Caco-2 (cell line): ENCODE results near the gene OR2G6. TPM values are rescaled to one million over a fixed set of nuclear protein-coding genes. Genes with fewer than 3 reads are reported as not detected.
"Not testable (repeated sequence)": the region's sequence is repeated elsewhere in the genome, so short reads cannot be mapped to it uniquely, and the experiment has no call there.

Experiments
- BruUV-seq: library from RNA; stranded (reverse); fragments of 400-500 nt; replicated peaks from 2 replicates; lab custom pipeline; 2021; lab: Mats Ljungman, UMichigan
- CTCF ChIA-PET: fragments of 300-600 bp; sonication (Branson Sonifier 250); formaldehyde crosslinking; loops from one replicate; lab custom pipeline; 2022; ENCODE audit warnings: antibody characterized with exemption; lab: Charles Lee
- POLR2A ChIA-PET: fragments of 300-600 bp; sonication (Branson Sonifier 250); formaldehyde crosslinking; loops from one replicate; lab custom pipeline; 2022; ENCODE audit warnings: antibody characterized with exemption; lab: Charles Lee
- DNase-seq, 2 experiments: peaks; one replicate each; pipeline versions ENCODE4 v3.0.0 to v3.0.0-alpha.2; 2020 to 2022
- H3K27me3 ChIP-seq: replicated peaks from 2 replicates; pipeline ENCODE4 v1.6.0; 2011; ENCODE audit warnings: low read length; ENCODE audit not compliant: control insufficient read depth, insufficient read depth
- H3K36me3 ChIP-seq: 2 replicates; pipeline ENCODE4 v1.5.1; 2011; ENCODE audit warnings: low read length; ENCODE audit not compliant: control insufficient read depth, insufficient read depth
- H3K4me1 ChIP-seq: fragments of 250-450 bp; sonication (Bioruptor Pico); 2 replicates; pipeline ENCODE4 v1.5.1; 2020; ENCODE audit warnings: mild to moderate bottlenecking
- H3K4me3 ChIP-seq: 2 replicates; pipeline ENCODE4 v1.5.1; 2011; ENCODE audit warnings: low read depth, mild to moderate bottlenecking, control low read depth, low read length
- H3K9me3 ChIP-seq: fragments of 250-450 bp; sonication (Bioruptor Pico); 2 replicates; pipeline ENCODE4 v1.5.1; 2020; ENCODE audit warnings: mild to moderate bottlenecking, moderate library complexity
- H3K27ac Mint-ChIP-seq: one replicate; pipeline ENCODE4 v1.8.0; 2022; ENCODE audit warnings: mixed read lengths; ENCODE audit not compliant: unreplicated experiment
- H3K27me3 Mint-ChIP-seq: one replicate; pipeline ENCODE4 v1.8.0; 2022; ENCODE audit warnings: mixed read lengths; ENCODE audit not compliant: insufficient read depth, unreplicated experiment
- H3K36me3 Mint-ChIP-seq: one replicate; pipeline ENCODE4 v1.8.0; 2022; ENCODE audit warnings: mild to moderate bottlenecking, mixed read lengths; ENCODE audit not compliant: insufficient read depth, unreplicated experiment
- H3K4me1 Mint-ChIP-seq: one replicate; pipeline ENCODE4 v1.8.0; 2022; ENCODE audit warnings: low read depth, mixed read lengths; ENCODE audit not compliant: unreplicated experiment
- H3K4me3 Mint-ChIP-seq: one replicate; pipeline ENCODE4 v1.8.0; 2022; ENCODE audit warnings: mild to moderate bottlenecking, moderate library complexity, mixed read lengths; ENCODE audit not compliant: unreplicated experiment
- H3K9me3 Mint-ChIP-seq: one replicate; pipeline ENCODE4 v1.8.0; 2022; ENCODE audit warnings: mixed read lengths; ENCODE audit not compliant: unreplicated experiment
- intact Hi-C: fragments of 100-400 bp; cut with micrococcal nuclease; formaldehyde crosslinking; loops from one replicate; pipeline ENCODE4 v1.10.0; 2022; ENCODE audit not compliant: unreplicated experiment
- total RNA-seq: library from RNA; stranded (reverse); gene quantifications from 2 replicates; pipeline ENCODE4 v1.2.3, GENCODE V29; 2022
- TF ChIP-seq, protein P1 (sequence below), 2 experiments: fragments of 200-600 bp in 1 of 2; IDR thresholded peaks; 1 replicate in 1 of 2; 2 replicates in 1 of 2; pipeline versions ENCODE4 v1.5.1 to v1.8.0; 2011 to 2022; ENCODE audit warnings: antibody characterized with exemption in 1 of 2, control low read depth in 1 of 2, inconsistent platforms in 1 of 2, low read depth in 1 of 2, low read length in 1 of 2, mild to moderate bottlenecking in 1 of 2, moderate library complexity in 1 of 2; ENCODE audit not compliant: insufficient read depth in 1 of 2, severe bottlenecking in 1 of 2, unreplicated experiment in 1 of 2

The OR2G6 gene
- total RNA-seq, 1 experiment from 2014 or later = not detected

DNA sequence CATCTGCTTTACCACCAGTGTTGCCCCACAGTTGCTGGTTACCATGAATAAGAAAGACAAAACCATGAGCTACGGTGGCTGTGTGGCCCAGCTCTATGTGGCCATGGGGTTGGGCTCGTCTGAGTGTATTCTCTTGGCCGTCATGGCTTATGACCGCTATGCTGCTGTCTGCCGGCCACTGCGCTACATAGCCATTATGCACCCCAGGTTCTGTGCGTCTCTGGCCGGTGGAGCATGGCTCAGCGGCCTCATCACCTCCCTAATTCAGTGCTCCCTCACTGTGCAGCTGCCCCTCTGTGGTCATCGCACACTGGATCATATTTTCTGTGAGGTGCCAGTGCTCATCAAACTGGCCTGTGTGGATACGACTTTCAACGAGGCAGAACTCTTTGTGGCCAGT lies 14.0 kb downstream of the OR2G6 start:
- TF ChIP-seq, protein P1, sequence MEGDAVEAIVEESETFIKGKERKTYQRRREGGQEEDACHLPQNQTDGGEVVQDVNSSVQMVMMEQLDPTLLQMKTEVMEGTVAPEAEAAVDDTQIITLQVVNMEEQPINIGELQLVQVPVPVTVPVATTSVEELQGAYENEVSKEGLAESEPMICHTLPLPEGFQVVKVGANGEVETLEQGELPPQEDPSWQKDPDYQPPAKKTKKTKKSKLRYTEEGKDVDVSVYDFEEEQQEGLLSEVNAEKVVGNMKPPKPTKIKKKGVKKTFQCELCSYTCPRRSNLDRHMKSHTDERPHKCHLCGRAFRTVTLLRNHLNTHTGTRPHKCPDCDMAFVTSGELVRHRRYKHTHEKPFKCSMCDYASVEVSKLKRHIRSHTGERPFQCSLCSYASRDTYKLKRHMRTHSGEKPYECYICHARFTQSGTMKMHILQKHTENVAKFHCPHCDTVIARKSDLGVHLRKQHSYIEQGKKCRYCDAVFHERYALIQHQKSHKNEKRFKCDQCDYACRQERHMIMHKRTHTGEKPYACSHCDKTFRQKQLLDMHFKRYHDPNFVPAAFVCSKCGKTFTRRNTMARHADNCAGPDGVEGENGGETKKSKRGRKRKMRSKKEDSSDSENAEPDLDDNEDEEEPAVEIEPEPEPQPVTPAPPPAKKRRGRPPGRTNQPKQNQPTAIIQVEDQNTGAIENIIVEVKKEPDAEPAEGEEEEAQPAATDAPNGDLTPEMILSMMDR (IDR thresholded peaks at IDR 0.05; ENCODE audit: insufficient read depth in 1 of 2, low read depth in 1 of 2, low read length in 1 of 2, severe bottlenecking in 1 of 2, unreplicated experiment in 1 of 2) = no peak

DNA sequence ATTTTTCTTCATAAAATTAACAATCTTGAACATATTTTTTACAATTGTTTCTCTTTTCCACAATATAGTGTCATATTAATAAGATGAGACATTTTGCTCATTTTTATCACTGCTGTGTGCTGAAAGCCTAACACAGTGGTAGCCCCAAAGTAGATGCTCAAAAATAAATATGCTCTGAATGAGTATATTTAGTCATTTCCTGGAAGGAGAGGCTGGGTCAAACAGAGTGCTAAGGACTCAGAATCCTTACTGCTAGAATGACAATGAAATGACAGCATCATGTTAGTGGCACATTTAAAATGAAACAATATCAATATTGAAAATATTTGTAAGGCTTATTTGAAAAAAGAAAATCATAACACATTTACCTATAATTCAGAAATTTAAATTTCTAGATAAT lies 29.6 kb downstream of the OR2G6 start:
- H3K9me3 ChIP-seq, POLR2A ChIA-PET, H3K27ac Mint-ChIP-seq, intact Hi-C loops, H3K4me3 ChIP-seq, H3K4me1 ChIP-seq, DNase-seq, H3K9me3 Mint-ChIP-seq, BruUV-seq, H3K4me3 Mint-ChIP-seq, H3K36me3 Mint-ChIP-seq, CTCF ChIA-PET, H3K36me3 ChIP-seq, H3K27me3 Mint-ChIP-seq, H3K27me3 ChIP-seq, H3K4me1 Mint-ChIP-seq: not testable (repeated sequence)

More for the DNA sequence above, 14.0 kb downstream of the OR2G6 start:
- Histone ChIP-seq H3K27me3 (no peaks in the 10 kb centered on the region), H3K36me3 (no peaks in the 10 kb centered on the region), H3K4me1 (no peaks in the 10 kb centered on the region), H3K4me3 (no peak overlapping the region), H3K9me3 (no peaks in the 10 kb centered on the region)
- Mint-ChIP-seq H3K27ac (no peak overlapping the region), H3K36me3 (no peaks in the 10 kb centered on the region), H3K4me1 (no peaks in the 10 kb centered on the region), H3K9me3 (no peaks in the 10 kb centered on the region), H3K27me3 (no peaks in the 10 kb centered on the region), H3K4me3 (no peak overlapping the region)
- CTCF ChIA-PET = no interaction called here
- intact Hi-C loops = no loop called here
- POLR2A ChIA-PET = no interaction called here
- no peak for DNase-seq
- BruUV-seq = no TSS peak

DNA sequence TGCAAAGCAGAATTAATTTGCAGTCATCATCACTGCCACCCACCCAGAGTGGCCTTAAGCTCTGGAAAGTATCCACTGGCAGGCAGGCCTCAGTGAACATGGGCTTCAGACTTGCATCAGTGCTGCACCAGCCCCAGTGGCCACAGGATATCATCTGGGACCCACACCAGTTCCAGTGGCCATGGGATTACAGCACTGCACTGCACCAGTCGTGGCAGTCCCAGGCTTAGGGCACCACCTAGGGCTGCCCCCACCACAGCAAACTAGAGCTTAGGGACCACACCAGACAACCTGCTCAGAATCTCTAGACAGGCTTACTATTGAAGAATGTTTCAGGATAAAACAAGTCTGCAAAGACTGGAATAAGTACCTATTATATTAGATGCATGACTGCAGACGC lies 39.5 kb downstream of the OR2G6 start:
- H3K4me1 Mint-ChIP-seq = not testable (repeated sequence)

DNA sequence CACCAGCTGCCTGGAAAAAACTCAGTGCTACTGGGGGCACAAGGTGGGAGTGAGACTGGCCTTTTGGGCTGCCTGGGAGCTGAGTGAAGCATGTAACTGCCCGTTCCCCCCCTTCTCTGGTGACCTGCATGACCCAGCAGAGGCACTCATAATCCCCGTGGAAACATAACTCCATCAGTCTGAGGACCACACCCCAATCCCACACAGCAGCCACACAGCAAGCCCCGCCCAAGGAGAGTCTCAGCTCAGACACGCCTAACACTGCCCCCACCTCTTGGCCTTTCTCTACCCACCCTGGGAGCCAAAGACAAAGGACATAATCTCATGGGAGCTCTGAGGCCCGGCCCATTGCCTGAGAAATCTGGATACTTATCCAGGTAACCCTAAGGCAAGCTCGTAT lies 43.2 kb downstream of the OR2G6 start:
- H3K27me3 Mint-ChIP-seq, BruUV-seq, H3K4me1 Mint-ChIP-seq, H3K4me3 Mint-ChIP-seq, CTCF ChIA-PET, H3K9me3 ChIP-seq, H3K36me3 ChIP-seq, H3K27ac Mint-ChIP-seq, H3K9me3 Mint-ChIP-seq, H3K36me3 Mint-ChIP-seq, POLR2A ChIA-PET, DNase-seq, H3K4me3 ChIP-seq, H3K4me1 ChIP-seq, intact Hi-C loops, H3K27me3 ChIP-seq: not testable (repeated sequence)

More for the DNA sequence above, 39.5 kb downstream of the OR2G6 start:
- POLR2A ChIA-PET, H3K4me3 Mint-ChIP-seq, H3K4me1 ChIP-seq, intact Hi-C loops, H3K27me3 ChIP-seq, CTCF ChIA-PET, H3K36me3 Mint-ChIP-seq, H3K9me3 ChIP-seq, H3K27me3 Mint-ChIP-seq, H3K9me3 Mint-ChIP-seq, BruUV-seq, H3K4me3 ChIP-seq, DNase-seq, H3K36me3 ChIP-seq, H3K27ac Mint-ChIP-seq: not testable (repeated sequence)

DNA sequence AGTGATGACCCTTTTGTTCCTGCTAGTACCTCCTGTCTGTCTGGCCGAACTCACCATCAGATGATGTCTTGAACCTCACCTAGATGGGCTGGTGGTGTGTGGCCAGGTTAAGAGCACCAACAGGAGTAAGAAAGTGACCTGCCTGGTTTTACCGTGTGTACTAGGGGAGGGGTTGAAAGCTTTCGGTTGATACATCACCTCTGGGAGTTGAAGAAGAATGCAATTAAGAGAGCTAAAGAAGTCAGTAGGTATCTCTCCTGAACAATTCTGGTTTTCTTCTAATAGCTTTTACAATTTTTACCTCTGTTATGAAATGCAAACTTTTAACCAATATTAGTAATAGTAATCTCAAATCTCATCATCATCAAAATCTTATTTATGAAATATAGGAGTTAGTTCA lies 54.8 kb downstream of the OR2G6 start, which contains the start of gene OR2T29:
Gene OR2T29 (minus strand): TSS at position 101 of the 400 bp plus-strand sequence. CDS start 3,281 bp downstream, outside the sequence.
- CTCF ChIA-PET, H3K4me3 ChIP-seq, BruUV-seq, intact Hi-C loops, H3K27me3 ChIP-seq, H3K9me3 Mint-ChIP-seq, DNase-seq, H3K4me3 Mint-ChIP-seq, H3K36me3 Mint-ChIP-seq, H3K27ac Mint-ChIP-seq, H3K4me1 Mint-ChIP-seq, POLR2A ChIA-PET, H3K36me3 ChIP-seq, H3K27me3 Mint-ChIP-seq, H3K9me3 ChIP-seq, H3K4me1 ChIP-seq: not testable (repeated sequence)

DNA sequence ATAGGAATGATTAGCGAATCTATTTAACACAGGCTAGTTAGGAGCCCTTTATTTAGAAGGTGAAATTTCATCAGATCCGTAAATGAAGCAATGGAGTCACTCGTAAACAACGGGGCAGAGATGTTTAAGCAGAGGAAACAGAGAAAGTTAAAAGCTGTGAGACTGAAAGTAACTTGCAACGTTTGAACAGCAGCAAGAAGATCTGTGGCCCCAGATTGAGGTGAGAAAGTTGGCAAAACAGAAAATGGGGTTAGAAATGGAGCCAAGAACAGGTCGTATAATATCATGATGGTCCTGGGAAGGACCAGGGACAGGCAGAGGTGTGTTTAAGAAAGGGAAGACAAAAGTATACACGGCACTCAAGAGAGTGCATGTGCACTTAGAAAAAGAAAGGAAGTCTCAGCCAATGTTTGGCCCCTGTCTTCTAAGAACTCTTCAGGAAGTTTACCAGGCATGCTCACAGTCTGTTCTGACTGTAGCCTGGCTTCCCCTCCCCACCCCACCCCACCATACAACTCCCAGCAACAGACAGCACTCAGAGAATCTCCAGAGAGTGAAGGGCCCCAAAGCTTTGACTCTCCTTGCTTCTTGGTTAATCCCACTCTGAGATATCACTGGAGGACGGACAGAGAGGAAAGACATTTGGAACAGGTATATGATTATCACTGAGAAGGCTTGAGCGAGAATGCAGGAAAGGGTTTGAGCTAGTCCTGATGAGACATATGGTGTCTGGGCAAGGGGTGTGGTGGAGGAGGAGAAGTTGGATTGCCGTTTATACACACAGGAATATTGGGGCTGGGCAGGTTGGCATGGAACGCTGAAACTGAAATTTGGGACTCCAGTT lies 57.9 kb downstream of the OR2G6 start:
- H3K9me3 ChIP-seq, H3K4me1 Mint-ChIP-seq, DNase-seq, H3K27ac Mint-ChIP-seq, POLR2A ChIA-PET, H3K9me3 Mint-ChIP-seq, H3K4me1 ChIP-seq, H3K4me3 Mint-ChIP-seq, intact Hi-C loops, H3K27me3 Mint-ChIP-seq, CTCF ChIA-PET, H3K27me3 ChIP-seq, H3K36me3 Mint-ChIP-seq, H3K36me3 ChIP-seq, BruUV-seq, H3K4me3 ChIP-seq: not testable (repeated sequence)
